Hepatocyte (in vitro differentiated cells): ENCODE measurements around the gene RSPRY1.

Experiments
- CTCF ChIP-seq: fragments of 200-600 bp; sonication (generic); IDR thresholded peaks from 2 replicates; pipeline ENCODE4 v1.5.1; 2016; ENCODE audit warnings: antibody characterized with exemption, mild to moderate bottlenecking; ENCODE audit not compliant: poor library complexity
- EZH2 ChIP-seq: fragments of 200-600 bp; sonication (generic); IDR thresholded peaks from 2 replicates; pipeline ENCODE4 v1.6.1; 2016; ENCODE audit warnings: antibody characterized with exemption, mild to moderate bottlenecking, borderline replicate concordance

GRCh38 chr16:57273826-57274225, 87.7 kb downstream of the RSPRY1 start:
- TF ChIP-seq CTCF: no peak
- TF ChIP-seq EZH2: no peak
